B cell (primary cell): ENCODE results near the gene PTPRN2. TPM values are rescaled to one million over a fixed set of nuclear protein-coding genes. Genes with fewer than 3 reads are reported as not detected.

Experiments
- ATAC-seq: fragments of 200-7000 bp; cut with Tn5 transposase; one replicate; pipeline ENCODE4 v1.10.0; 2021; ENCODE audit warnings: low read depth, mild to moderate bottlenecking, moderate number of reproducible peaks, moderate library complexity
- CTCF ChIA-PET: fragments of 350-600 bp; sonication (Branson Sonifier 250); formaldehyde crosslinking; loops from one replicate; lab custom pipeline; 2021; ENCODE audit warnings: antibody characterized with exemption, inconsistent platforms; lab: Charles Lee
- POLR2A ChIA-PET: fragments of 350-600 bp; sonication (Branson Sonifier 250); formaldehyde crosslinking; loops from one replicate; lab custom pipeline; 2021; ENCODE audit warnings: antibody characterized with exemption; lab: Charles Lee
- DNase-seq: peaks from one replicate; pipeline ENCODE4 v3.0.0; 2013
- H2AFZ ChIP-seq: 2 replicates; pipeline ENCODE4 v1.6.1; 2012; ENCODE audit warnings: mild to moderate bottlenecking, low read depth, low read length; ENCODE audit not compliant: insufficient read depth, poor library complexity, severe bottlenecking
- H3K27ac ChIP-seq, 2 donors: 1 replicate in 1 of 2; 2 replicates in 1 of 2; pipeline ENCODE4 v1.5.1; 2012 to 2013; ENCODE audit warnings: low read length in 2 of 2, mild to moderate bottlenecking in 2 of 2, moderate library complexity in 1 of 2
- H3K27me3 ChIP-seq, 4 experiments: fragments of 200-600 bp in 1 of 4; sonication (generic) in 1 of 4; replicated peaks in 1 of 4; 1 replicate in 2 of 4; 2 replicates in 2 of 4; pipeline versions ENCODE4 v1.6.1 to v1.7.0; 2013 to 2016; ENCODE audit warnings: low read length in 3 of 4, mild to moderate bottlenecking in 2 of 4, mixed read lengths in 1 of 4, moderate library complexity in 1 of 4; ENCODE audit not compliant: insufficient read depth in 4 of 4, control insufficient read depth in 3 of 4; ENCODE audit errors: control extremely low read depth in 1 of 4
- H3K36me3 ChIP-seq, 2 experiments: replicated peaks in 1 of 2; 1 replicate in 1 of 2; 2 replicates in 1 of 2; pipeline versions ENCODE4 v1.6.1 to v1.7.1; 2013; ENCODE audit warnings: low read length in 1 of 2; ENCODE audit not compliant: insufficient read depth in 2 of 2, control insufficient read depth in 1 of 2; ENCODE audit errors: control extremely low read depth in 1 of 2, extremely low read depth in 1 of 2
- H3K4me1 ChIP-seq, 2 donors: fragments of 200-600 bp in 1 of 2; sonication (generic) in 1 of 2; 1 replicate in 1 of 2; 2 replicates in 1 of 2; pipeline versions ENCODE4 v1.5.1 to v1.6.1; 2013 to 2017; ENCODE audit warnings: low read length in 2 of 2; ENCODE audit not compliant: control insufficient read depth in 2 of 2, insufficient read depth in 2 of 2
- H3K4me2 ChIP-seq: replicated peaks from 2 replicates; pipeline ENCODE3; 2012; ENCODE audit warnings: mild to moderate bottlenecking, low read depth, low read length; ENCODE audit not compliant: poor library complexity, severe bottlenecking
- H3K4me3 ChIP-seq, 5 experiments: fragments of 200-600 bp in 1 of 5; sonication (generic) in 1 of 5; 1 replicate in 3 of 5; 2 replicates in 2 of 5; pipeline versions ENCODE4 v1.5.1 to v1.7.0; 2011 to 2016; ENCODE audit warnings: low read length in 4 of 5, mild to moderate bottlenecking in 4 of 5, low read depth in 2 of 5, control low read depth in 1 of 5, moderate library complexity in 1 of 5; ENCODE audit not compliant: insufficient read depth in 1 of 5; ENCODE audit errors: control extremely low read depth in 1 of 5, extremely low read depth in 1 of 5
- H3K79me2 ChIP-seq: fragments of 200-600 bp; sonication (generic); one replicate; pipeline ENCODE4 v1.6.0; 2016; ENCODE audit warnings: low read length; ENCODE audit not compliant: control insufficient read depth, insufficient read depth
- H3K9ac ChIP-seq: fragments of 200-600 bp; sonication (generic); 2 replicates; pipeline ENCODE4 v1.6.1; 2017; ENCODE audit warnings: mild to moderate bottlenecking, low read length, moderate library complexity
- H3K9me3 ChIP-seq, 3 donors: one replicate each; pipeline versions ENCODE4 v1.6.1 to v1.7.1; 2013; ENCODE audit warnings: low read length in 2 of 3; ENCODE audit not compliant: control insufficient read depth in 2 of 3, insufficient read depth in 1 of 3; ENCODE audit errors: control extremely low read depth in 1 of 3
- H4K20me1 ChIP-seq: 2 replicates; pipeline ENCODE4 v1.6.0; 2012; ENCODE audit warnings: mild to moderate bottlenecking, low read length; ENCODE audit not compliant: insufficient read depth, control insufficient read depth, poor library complexity, severe bottlenecking
- H3K27ac Mint-ChIP-seq: one replicate; pipeline ENCODE4 v1.8.0; 2021; ENCODE audit warnings: mixed read lengths
- H3K27me3 Mint-ChIP-seq: one replicate; pipeline ENCODE4 v1.8.0; 2021; ENCODE audit warnings: mixed read lengths
- H3K4me1 Mint-ChIP-seq: one replicate; pipeline ENCODE4 v1.8.0; 2021; ENCODE audit warnings: mixed read lengths
- H3K4me3 Mint-ChIP-seq: one replicate; pipeline ENCODE4 v1.8.0; 2021; ENCODE audit warnings: mixed read lengths
- H3K9me3 Mint-ChIP-seq: one replicate; pipeline ENCODE4 v1.8.0; 2022; ENCODE audit warnings: mixed read lengths; ENCODE audit not compliant: insufficient read depth
- EZH2 ChIP-seq: IDR thresholded peaks from 2 replicates; pipeline ENCODE4 v1.6.1; 2012; ENCODE audit warnings: borderline replicate concordance, low read depth, mild to moderate bottlenecking, moderate library complexity, low read length; ENCODE audit not compliant: insufficient read depth, poor library complexity, severe bottlenecking
- WGBS: methylation state at CpG from one replicate; pipeline ENCODE4 v1.1.5; 2013; ENCODE audit warnings: missing lambda C conversion rate; ENCODE audit not compliant: insufficient coverage; 5-methylcytosine and 5-hydroxymethylcytosine counted together
- intact Hi-C: fragments of 100-400 bp; cut with micrococcal nuclease; formaldehyde crosslinking; loops from one replicate; pipeline ENCODE4 v1.10.0; 2022
- polyA plus RNA-seq: library from polyadenylated mRNA; depleted of rRNA; stranded (reverse); fragments of >200 nt; gene quantifications from 2 replicates; pipeline ENCODE4 v1.2.3, GENCODE V29; 2012
- total RNA-seq, 2 donors: library from RNA; stranded (reverse); fragments of 120-200 nt in 1 of 2; gene quantifications; 1 replicate in 1 of 2; 2 replicates in 1 of 2; pipeline versions ENCODE4 v1.2.3 to v1.2.4, GENCODE V29; 2013 to 2022
- TF ChIP-seq, protein P1 (sequence below): fragments of 200-600 bp; IDR thresholded peaks from one replicate; pipeline ENCODE4 v1.8.0; 2022; ENCODE audit warnings: antibody characterized with exemption, mild to moderate bottlenecking

Gene PTPRN2
- total and polyA plus RNA-seq, 2 donors (not counting 1 experiment from before 2014, with no cell fraction given) = 2.0 to 5.0 TPM

DNA sequence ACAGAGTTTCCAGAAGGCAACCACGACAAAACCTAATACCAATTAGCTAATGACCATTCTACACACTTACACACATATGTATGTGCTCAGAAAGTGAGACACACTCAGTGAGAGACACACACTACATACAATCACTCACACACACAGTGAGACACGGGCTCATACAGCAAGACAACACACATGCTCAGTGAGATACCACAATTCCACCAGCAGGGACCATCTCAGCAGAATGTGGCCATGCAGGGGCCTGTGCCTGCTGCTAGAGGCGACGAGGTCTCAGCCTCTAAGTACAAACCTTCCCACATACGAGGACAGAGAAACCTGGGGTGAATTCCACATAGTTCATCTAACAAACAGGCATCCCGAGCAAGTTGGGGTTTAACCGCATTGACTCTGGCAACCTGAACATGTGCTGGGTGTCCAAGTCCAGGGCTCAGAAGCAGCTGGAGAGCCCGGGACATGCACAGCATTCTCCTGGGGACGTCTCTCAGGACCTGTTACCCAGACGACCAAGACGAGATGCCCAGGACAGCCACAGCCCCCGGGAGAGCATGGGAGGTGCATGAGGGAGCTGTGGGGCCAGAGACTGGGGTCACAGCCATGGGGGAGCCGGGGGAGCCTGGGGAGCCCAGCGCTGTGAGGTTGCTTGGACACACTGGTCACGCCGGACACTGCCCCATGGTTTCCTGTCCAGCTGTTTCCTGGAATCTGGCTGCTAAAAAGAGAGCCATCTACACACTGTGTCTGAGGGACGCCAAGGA lies 523.6 kb downstream of the PTPRN2 start:
- no peak for DNase-seq
- WGBS = 71% methylated on average over 15 of the region's 17 CpGs
- no peak for TF ChIP-seq EZH2
- TF ChIP-seq, protein P1, sequence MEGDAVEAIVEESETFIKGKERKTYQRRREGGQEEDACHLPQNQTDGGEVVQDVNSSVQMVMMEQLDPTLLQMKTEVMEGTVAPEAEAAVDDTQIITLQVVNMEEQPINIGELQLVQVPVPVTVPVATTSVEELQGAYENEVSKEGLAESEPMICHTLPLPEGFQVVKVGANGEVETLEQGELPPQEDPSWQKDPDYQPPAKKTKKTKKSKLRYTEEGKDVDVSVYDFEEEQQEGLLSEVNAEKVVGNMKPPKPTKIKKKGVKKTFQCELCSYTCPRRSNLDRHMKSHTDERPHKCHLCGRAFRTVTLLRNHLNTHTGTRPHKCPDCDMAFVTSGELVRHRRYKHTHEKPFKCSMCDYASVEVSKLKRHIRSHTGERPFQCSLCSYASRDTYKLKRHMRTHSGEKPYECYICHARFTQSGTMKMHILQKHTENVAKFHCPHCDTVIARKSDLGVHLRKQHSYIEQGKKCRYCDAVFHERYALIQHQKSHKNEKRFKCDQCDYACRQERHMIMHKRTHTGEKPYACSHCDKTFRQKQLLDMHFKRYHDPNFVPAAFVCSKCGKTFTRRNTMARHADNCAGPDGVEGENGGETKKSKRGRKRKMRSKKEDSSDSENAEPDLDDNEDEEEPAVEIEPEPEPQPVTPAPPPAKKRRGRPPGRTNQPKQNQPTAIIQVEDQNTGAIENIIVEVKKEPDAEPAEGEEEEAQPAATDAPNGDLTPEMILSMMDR = no peak
- Histone ChIP-seq H3K9ac (no peak overlapping the region), H3K4me3 (no peak overlapping the region), H3K9me3 (peaks cover 0 to 45% (median 0%) of the 10 kb centered on the region in 3 donors), H3K4me1 (no peaks in the 10 kb centered on the region), H3K36me3 (no peaks in the 10 kb centered on the region), H4K20me1 (no peaks in the 10 kb centered on the region), H2AFZ (no peak overlapping the region), H3K27ac (no peak overlapping the region), H3K4me2 (no peak overlapping the region), H3K27me3 (no peaks in the 10 kb centered on the region), H3K79me2 (no peaks in the 10 kb centered on the region)
- Mint-ChIP-seq H3K27ac (no peak overlapping the region), H3K9me3 (no peaks in the 10 kb centered on the region), H3K4me3 (no peak overlapping the region), H3K27me3 (no peaks in the 10 kb centered on the region), H3K4me1 (no peaks in the 10 kb centered on the region)
- ATAC-seq = no peak
- ChIA-PET POLR2A (no interaction called here), CTCF (no interaction called here)
- intact Hi-C loops = no loop called here

GRCh38 chr7:158062661-158063060 lies 525.0 kb downstream of the PTPRN2 start:
- no peak overlapping the region for H2AFZ ChIP-seq
- WGBS = 97% methylated on average over 20 of the region's 20 CpGs
- TF ChIP-seq, protein P1 = no peak
- TF ChIP-seq EZH2 = no peak
- H3K79me2 ChIP-seq = no peaks in the 10 kb centered on the region
- no peaks in the 10 kb centered on the region for H4K20me1 ChIP-seq
- H3K9ac ChIP-seq = no peak overlapping the region
- H3K4me1 ChIP-seq = no peaks in the 10 kb centered on the region
- Mint-ChIP-seq H3K4me3 (no peak overlapping the region), H3K4me1 (no peaks in the 10 kb centered on the region), H3K27me3 (no peaks in the 10 kb centered on the region), H3K27ac (no peak overlapping the region), H3K9me3 (no peaks in the 10 kb centered on the region)
- no peak for ATAC-seq
- no peaks in the 10 kb centered on the region for H3K27me3 ChIP-seq
- H3K27ac ChIP-seq = no peak overlapping the region
- no peak overlapping the region for H3K4me3 ChIP-seq
- H3K36me3 ChIP-seq = no peaks in the 10 kb centered on the region
- intact Hi-C loops = no loop called here
- peaks cover 0 to 43% (median 0%) of the 10 kb centered on the region in 3 donors for H3K9me3 ChIP-seq
- no peak overlapping the region for H3K4me2 ChIP-seq
- DNase-seq = no peak
- ChIA-PET POLR2A (no interaction called here), CTCF (no interaction called here)
